ENCODE measurements around the gene MEI4.
"Not testable (repeated sequence)": the region's sequence is repeated elsewhere in the genome, so short reads cannot be mapped to it uniquely, and the experiment has no call there.

Gene MEI4

GRCh38 chr6:77683515-77683914, 30.7 kb downstream of the MEI4 start:
- no peak for DNase-seq (ENCODE audit: low read depth)

- DNase-seq (ENCODE audit: low read depth): no peak
Measured at GRCh38 chr6:77686931-77687330, 34.1 kb downstream of the MEI4 start.

DNA sequence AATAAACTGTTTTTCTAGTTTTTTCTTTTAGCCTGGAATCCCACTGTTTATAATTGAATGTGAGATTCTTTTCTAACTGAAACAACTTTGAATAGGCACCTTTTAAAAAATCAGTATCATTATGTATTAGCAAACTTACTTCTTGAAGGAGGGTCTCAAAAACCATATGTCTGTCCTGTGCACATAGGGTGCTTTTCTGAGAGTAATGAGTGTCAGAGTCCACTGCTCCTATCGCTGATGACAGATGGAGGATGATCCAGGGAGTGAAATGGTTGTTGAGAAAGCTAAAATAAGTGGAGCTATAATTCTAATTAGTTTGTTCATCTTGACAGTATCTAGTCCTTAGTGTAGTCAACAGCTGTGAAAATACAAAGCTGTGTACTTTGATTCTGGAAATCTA, 35.8 kb downstream of the MEI4 start:
- no peak for DNase-seq (ENCODE audit: low read depth)

- DNase-seq (ENCODE audit: low read depth): not testable (repeated sequence)
Measured at GRCh38 chr6:77700095-77700494, 47.3 kb downstream of the MEI4 start.

DNA sequence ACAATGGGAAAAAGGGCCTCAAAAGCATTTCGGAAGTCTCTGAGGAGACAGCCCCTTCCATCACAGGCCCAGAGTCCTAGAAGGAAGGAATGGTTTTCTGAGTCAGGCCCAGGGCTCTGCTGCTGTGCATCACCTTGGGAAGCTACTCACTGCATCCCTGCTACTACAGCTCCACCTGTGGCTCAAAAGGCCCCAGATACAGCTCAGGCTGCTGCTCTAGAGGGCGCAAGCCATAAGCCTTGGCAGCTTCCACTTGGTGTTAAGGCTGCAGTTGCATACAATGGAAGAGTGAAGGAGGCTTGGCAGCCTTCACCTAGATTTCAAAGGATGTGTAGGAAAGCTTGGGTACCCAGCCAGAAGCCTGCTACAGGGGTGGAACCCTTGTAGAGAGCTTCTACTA, 54.8 kb downstream of the MEI4 start:
- no peak for DNase-seq (ENCODE audit: low read depth)

DNA sequence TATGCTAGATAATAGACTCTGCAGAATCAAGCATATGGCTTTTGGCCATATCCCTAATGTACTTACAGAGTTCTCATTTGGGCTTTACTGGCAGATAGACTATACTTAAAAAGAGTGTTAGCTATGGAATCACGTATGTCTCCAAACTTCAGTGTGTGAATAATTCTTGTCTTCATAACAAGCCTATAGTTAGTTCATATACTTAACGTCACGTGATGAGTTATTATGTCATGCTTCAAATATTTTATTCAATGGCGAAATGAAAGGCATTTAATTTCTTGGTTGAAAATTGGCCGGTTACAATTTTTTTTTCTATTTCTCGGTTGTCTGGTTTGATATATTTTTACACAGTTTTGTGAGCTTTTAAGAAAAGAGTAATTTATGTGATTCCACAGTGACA, 62.7 kb downstream of the MEI4 start:
- DNase-seq (ENCODE audit: low read depth): no peak

DNA sequence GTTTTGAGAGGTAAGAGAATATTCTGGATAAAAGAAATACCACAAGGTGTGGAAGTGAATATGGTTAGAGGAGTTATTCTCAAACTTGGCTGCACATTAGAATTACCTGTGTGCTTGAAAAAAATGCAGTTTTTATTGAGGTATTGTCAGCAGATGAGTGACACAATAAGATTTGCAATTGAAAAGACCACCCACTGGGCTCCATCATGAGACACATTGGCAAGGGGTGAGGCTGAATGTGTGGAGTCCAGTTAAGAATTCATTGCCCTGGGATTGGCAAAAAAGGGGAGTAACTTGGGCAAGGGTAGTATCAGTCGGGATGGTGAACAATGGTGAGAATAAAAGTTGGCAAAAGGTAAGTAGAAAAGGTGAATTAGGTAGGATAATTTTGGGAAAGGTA, 63.5 kb downstream of the MEI4 start:
- DNase-seq (ENCODE audit: low read depth): no peak

DNA sequence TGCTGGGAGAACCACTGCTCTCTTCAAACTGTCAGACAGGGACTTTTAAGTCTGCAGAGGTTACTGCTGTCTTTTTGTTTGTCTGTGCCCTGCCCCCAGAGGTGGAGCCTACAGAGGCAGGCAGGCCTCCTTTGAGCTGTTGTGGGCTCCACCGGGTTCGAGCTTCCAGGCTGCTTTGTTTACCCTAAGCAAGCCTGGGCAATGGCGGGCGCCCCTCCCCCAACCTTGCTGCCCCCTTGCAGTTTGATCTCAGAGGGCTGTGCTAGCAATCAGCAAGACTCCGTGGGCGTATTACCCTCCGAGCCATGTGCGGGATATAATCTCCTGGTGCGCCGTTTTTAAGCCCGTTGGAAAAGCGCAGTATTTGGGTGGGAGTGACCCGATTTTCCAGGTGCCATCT, 83.2 kb downstream of the MEI4 start:
- not testable (repeated sequence) for DNase-seq (ENCODE audit: low read depth)

- DNase-seq (ENCODE audit: low read depth): peak; percentile 23
Measured at GRCh38 chr6:77740380-77740779, 87.5 kb downstream of the MEI4 start.

GRCh38 chr6:77752156-77752555, 99.3 kb downstream of the MEI4 start:
- not testable (repeated sequence) for DNase-seq (ENCODE audit: low read depth)

DNA sequence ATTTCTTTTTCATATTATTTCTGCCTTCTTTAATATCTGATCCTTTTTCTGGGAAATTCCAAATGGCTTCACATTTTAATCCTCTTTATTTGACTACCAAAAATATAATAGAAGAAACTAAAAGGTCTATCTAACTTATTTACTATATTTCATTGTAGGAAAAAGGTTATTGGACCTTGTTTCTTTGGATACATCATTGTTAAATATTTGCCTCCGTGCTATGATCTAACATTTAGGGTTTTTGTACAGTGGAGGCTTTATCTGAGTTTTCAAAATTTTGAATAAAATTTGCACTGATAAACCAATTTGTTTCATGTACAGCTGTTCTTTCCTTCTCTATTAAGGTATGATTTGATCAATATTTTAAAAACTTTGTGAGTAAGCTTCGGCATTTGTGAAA, 109.5 kb downstream of the MEI4 start:
- no peak for DNase-seq (ENCODE audit: low read depth)

DNA sequence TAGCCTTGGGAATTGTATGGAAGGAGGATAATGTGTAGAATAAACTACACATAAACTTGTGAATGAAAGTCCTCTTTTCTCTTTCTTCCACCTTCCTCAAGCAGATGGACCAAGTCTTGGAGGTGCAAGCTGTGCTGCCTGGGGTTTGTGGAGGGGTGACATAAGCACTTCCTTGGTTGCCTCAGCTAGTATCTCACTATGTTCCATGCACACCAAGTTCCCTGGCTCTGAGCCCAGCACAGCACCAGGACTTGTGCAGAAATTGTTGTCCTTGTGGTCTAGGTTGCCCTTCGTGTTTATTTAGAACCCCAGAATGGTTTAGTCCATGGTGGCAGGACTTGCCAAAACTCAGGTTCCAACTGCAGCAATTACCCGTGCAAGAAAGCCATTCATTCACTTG, 110.3 kb downstream of the MEI4 start:
- DNase-seq (ENCODE audit: low read depth): no peak

- no peak for DNase-seq (ENCODE audit: low read depth)
Measured at GRCh38 chr6:77764364-77764763, 111.5 kb downstream of the MEI4 start.

- no peak for DNase-seq (ENCODE audit: low read depth)
Measured at GRCh38 chr6:77773157-77773822, 120.5 kb downstream of the MEI4 start.

DNA sequence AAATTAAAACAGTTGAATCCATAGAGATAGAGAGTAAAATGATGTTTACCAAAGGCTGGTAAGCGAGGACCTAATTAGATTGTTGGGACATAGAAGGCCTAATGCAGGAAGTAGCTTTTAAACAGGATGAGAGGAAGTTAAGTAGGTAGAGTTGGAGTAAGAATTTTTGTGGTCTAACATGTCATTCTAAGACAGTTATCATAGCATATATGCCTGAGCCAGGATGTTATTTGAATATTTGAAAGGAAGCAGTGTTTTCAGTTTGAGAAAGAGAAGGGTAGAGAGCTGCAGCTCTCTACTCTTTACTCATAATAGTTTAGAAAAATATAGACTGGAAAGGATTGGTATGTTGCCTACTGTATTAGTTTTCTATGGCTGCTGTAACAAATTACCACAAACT, 121.6 kb downstream of the MEI4 start:
- DNase-seq (ENCODE audit: low read depth): no peak

- no peak for DNase-seq (ENCODE audit: low read depth)
Measured at GRCh38 chr6:77776441-77776840, 123.6 kb downstream of the MEI4 start.

GRCh38 chr6:77778527-77778926, 125.7 kb downstream of the MEI4 start:
- no peak for DNase-seq (ENCODE audit: low read depth)

- DNase-seq (ENCODE audit: low read depth): no peak
Measured at GRCh38 chr6:77786935-77787629, 134.2 kb downstream of the MEI4 start.

DNA sequence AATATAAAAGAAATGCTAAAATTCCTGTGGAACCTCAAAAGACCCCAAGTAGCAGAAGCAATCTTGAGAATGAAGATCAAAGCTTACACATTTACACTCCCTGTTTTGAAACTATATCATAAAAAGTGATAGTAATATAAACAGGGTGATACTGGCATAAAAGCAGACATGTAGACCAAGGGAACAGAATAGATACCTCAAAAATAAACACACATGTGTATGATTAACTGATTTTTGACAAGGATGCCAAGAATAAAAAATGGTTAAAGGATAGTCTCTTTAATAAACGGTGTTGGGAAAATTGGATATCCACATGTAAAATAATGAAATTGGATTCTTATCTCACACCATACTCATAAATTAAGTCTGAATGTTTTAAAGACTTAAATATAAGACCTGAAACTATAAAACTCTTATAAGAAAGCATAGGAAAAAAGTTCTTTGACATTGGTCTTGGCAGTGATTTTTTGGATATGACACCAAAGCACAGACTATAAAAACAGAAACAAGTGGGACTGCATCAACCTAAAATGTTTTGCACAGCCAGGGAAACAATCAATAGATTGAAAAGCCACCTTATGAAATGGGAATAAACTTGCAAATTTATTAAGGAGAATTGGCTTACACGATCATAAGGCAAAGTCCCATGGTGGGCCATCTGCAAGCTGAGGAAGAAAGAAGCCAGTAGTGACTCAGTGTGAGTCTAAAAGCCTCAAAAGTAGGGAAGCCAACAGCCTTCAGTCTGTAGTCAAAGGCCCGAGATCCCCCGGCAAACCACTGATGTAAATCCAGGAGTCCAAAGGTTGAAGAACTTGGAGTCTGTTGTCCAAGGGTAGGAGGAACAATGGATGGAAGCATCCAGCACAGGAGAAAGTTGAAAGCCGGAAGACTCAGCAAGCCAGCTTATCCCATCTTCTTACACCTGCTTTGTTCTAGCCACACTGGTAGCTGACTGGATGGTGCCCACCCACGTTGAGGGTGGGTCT, 144.3 kb downstream of the MEI4 start:
- DNase-seq (ENCODE audit: low read depth): no peak

DNA sequence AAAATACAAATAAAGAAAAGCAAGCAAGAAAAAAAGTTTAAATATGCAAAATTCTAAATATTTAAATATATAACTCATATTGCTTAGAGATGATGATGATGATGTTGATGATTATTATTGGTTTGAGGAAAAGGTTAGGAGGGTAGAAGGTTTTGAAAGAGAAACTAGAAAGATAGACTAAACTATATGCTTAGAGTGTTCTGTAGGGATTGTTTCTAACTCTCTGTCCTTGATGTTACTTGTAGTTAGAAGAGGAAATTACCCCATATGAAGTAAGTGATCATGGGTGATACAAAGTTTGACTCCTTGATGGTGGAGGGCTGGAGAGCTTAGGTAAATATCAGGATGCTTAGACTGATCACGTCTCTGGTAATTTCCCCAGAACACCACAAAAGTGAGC, 159.5 kb downstream of the MEI4 start:
- no peak for DNase-seq (ENCODE audit: low read depth)

DNA sequence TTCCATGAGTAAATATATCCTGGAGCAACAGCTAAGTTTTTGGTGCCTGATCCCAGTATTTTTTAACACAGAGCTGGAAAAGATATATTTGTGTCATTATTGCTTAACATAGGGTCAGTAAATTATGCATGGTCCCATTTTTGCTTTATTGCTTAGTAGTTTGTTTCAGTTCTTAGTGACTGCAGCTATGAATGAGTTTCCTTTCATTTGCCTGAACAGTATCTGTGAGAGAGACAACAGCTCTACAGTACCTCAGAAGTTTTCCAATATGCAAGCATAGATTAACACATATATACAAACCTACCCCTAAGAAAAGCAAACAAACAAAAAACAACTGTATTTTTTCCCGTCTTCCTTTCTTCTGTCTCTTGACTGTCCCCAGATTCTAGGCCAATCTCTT, 160.3 kb downstream of the MEI4 start:
- DNase-seq (ENCODE audit: low read depth): no peak

DNA sequence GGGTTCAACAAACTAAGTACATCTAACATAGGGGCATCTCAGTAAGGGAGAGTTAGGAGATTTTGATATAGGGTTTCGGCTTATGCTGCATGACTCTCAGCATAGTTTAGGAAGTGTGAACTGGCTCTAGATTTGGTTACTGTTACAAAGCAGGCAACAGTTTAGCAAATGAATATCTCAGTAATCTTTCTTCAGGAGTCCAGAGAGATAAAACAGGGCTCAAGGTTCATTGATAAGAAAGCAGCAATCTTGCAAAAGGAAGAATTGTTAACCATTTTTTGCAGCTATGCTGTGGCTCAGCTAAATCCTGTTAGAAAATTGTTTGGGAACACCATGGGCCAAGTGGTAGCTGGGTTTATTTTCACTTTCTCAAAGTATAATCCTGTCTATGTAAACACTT, 161.3 kb downstream of the MEI4 start:
- DNase-seq (ENCODE audit: low read depth): no peak

- no peak for DNase-seq (ENCODE audit: low read depth)
Measured at GRCh38 chr6:77815531-77815930, 162.7 kb downstream of the MEI4 start.

Data from amniotic epithelial cell (primary cell).